Stomach (tissue), 9 donors: ENCODE data around the gene CREB5. TPM values are rescaled to one million over a fixed set of nuclear protein-coding genes. Genes with fewer than 3 reads are reported as not detected.

Source experiments
- DNase-seq, 2 donors: peaks; one replicate each; pipeline versions ENCODE4 v3.0.0 to v3.0.0-alpha.2; 2013 to 2019
- H3K27ac ChIP-seq, 5 donors: fragments of 200-600 bp in 4 of 5; sonication (generic) in 4 of 5; one replicate each; pipeline ENCODE4 v1.5.1; 2013 to 2019; ENCODE audit warnings: mild to moderate bottlenecking in 1 of 5, moderate library complexity in 1 of 5
- H3K27me3 ChIP-seq, 3 donors: fragments of 200-600 bp; sonication (generic); one replicate each; pipeline ENCODE4 v1.5.1; 2017 to 2019; ENCODE audit warnings: mixed run types in 1 of 3
- H3K36me3 ChIP-seq, 4 donors: fragments of 200-600 bp; sonication (generic); 1 replicate in 3 of 4; 2 replicates in 1 of 4; pipeline ENCODE4 v1.5.1; 2016 to 2019
- H3K4me1 ChIP-seq, 4 donors: fragments of 200-600 bp; sonication (generic); one replicate each; pipeline ENCODE4 v1.5.1; 2016 to 2019
- H3K4me3 ChIP-seq, 4 donors: fragments of 200-600 bp; sonication (generic) in 3 of 4; one replicate each; pipeline ENCODE4 v1.5.1; 2016 to 2019; ENCODE audit warnings: mild to moderate bottlenecking in 1 of 4
- H3K9me3 ChIP-seq, 4 donors: fragments of 200-600 bp; sonication (generic); one replicate each; pipeline ENCODE4 v1.5.1; 2016 to 2019
- CTCF ChIP-seq, 7 experiments: fragments of 450-650 bp in 4 of 7; fragments of 200-600 bp in 3 of 7; sonication (generic) in 3 of 7; IDR thresholded peaks; one replicate each; pipeline ENCODE4 v1.5.1; 2016 to 2019; ENCODE audit warnings: antibody characterized with exemption in 7 of 7, control low read depth in 2 of 7, mild to moderate bottlenecking in 1 of 7
- EP300 ChIP-seq: sonication (generic); formaldehyde crosslinking; IDR thresholded peaks from one replicate; pipeline ENCODE4 v1.6.1; 2017; ENCODE audit warnings: antibody characterized with exemption
- POLR2A ChIP-seq, 4 donors: fragments of 450-650 bp; IDR thresholded peaks; one replicate each; pipeline ENCODE4 v1.6.1; 2016; ENCODE audit warnings: antibody characterized with exemption in 4 of 4, control low read depth in 2 of 4, mild to moderate bottlenecking in 1 of 4, moderate library complexity in 1 of 4
- POLR2AphosphoS5 ChIP-seq, 3 donors: sonication (generic); formaldehyde crosslinking; IDR thresholded peaks; one replicate each; pipeline ENCODE4 v1.6.1; 2016; ENCODE audit warnings: antibody characterized with exemption in 3 of 3
- WGBS, 5 donors: extraction: QIAGEN DNeasy Blood & Tissue Kit in 3 of 5; methylation state at CpG; one replicate each; pipeline versions ENCODE4 v1.1.5 to v1.1.7; 2013 to 2018; 5-methylcytosine and 5-hydroxymethylcytosine counted together
- intact Hi-C: fragments of 100-400 bp; cut with DNase I; formaldehyde crosslinking; loops from one replicate; pipeline ENCODE4 v1.15.1; 2023; ENCODE audit warnings: low total_unique reads
- polyA plus RNA-seq, 3 donors: library from polyadenylated mRNA; stranded (reverse); fragments of 200-250 nt; gene quantifications; one replicate each; pipeline ENCODE4 v1.2.3, GENCODE V29; 2013
- total RNA-seq, 5 donors: library from RNA; depleted of rRNA; stranded (reverse); fragments of >200 nt; gene quantifications; one replicate each; pipeline versions ENCODE4 v1.1.0 to v1.2.3, GENCODE V29; 2014 to 2016
- donor health status: healthy with polysubstance abuse.
- donor health status: Bipolar disorder and iron deficiency.
- donor health status: healthy.

CREB5 gene
- total and polyA plus RNA-seq, 8 donors: 0.68 to 30.3 (median 1.5) TPM; not detected in 1

GRCh38 chr7:28369523-28369922, 42.8 kb upstream of the CREB5 start:
- intact Hi-C loops: no loop called here

GRCh38 chr7:28371846-28372245, 40.5 kb upstream of the CREB5 start:
- intact Hi-C loops: no loop called here
- Histone ChIP-seq H3K27ac (no peak overlapping the region), H3K9me3 (no peaks in the 10 kb centered on the region), H3K4me3 (no peak overlapping the region), H3K27me3 (no peaks in the 10 kb centered on the region), H3K36me3 (no peaks in the 10 kb centered on the region), H3K4me1 (no peaks in the 10 kb centered on the region)
- no peak for DNase-seq
- TF ChIP-seq EP300: no peak
- no peak for TF ChIP-seq POLR2A (IDR thresholded peaks at IDR 0.05)
- no peak for TF ChIP-seq POLR2AphosphoS5 (IDR thresholded peaks at IDR 0.05)
- no peak for TF ChIP-seq CTCF (IDR thresholded peaks at IDR 0.05)
- 58 to 78% (median 74%) methylated on average over 7 of the region's 7 CpGs for WGBS, 5 donors

More at GRCh38 chr7:28369523-28369922, 42.8 kb upstream of the CREB5 start:
- H3K4me1 ChIP-seq: no peaks in the 10 kb centered on the region
- WGBS, 5 donors: 61 to 71% (median 63%) methylated on average over 4 of the region's 4 CpGs
- peaks cover 0 to 2% (median 0%) of the 10 kb centered on the region in 4 donors for H3K9me3 ChIP-seq
- no peak overlapping the region for H3K27ac ChIP-seq
- H3K4me3 ChIP-seq: no peak overlapping the region
- DNase-seq: no peak
- no peaks in the 10 kb centered on the region for H3K36me3 ChIP-seq
- TF ChIP-seq CTCF (IDR thresholded peaks at IDR 0.05) (no peak), POLR2AphosphoS5 (IDR thresholded peaks at IDR 0.05) (no peak), EP300 (no peak), POLR2A (IDR thresholded peaks at IDR 0.05) (no peak)
- no peaks in the 10 kb centered on the region for H3K27me3 ChIP-seq

- no peak for DNase-seq
- 85 to 91% (median 89%) methylated on average over 3 of the region's 3 CpGs for WGBS, 5 donors
- H3K27ac ChIP-seq: no peak overlapping the region
- H3K27me3 ChIP-seq: no peaks in the 10 kb centered on the region
- intact Hi-C loops: no loop called here
- H3K36me3 ChIP-seq: no peaks in the 10 kb centered on the region
- no peak overlapping the region for H3K4me3 ChIP-seq
- no peaks in the 10 kb centered on the region for H3K4me1 ChIP-seq
- H3K9me3 ChIP-seq: no peaks in the 10 kb centered on the region
- TF ChIP-seq CTCF (IDR thresholded peaks at IDR 0.05) (no peak), EP300 (no peak)
These were observed 38.3 kb upstream of the CREB5 start for GRCh38 chr7:28373990-28374389.

- WGBS, 5 donors: 50 to 83% (median 76%) methylated on average over 1 of the region's 1 CpG
- intact Hi-C loops: no loop called here
- Histone ChIP-seq H3K4me1 (no peaks in the 10 kb centered on the region), H3K36me3 (no peaks in the 10 kb centered on the region), H3K27ac (no peak overlapping the region), H3K9me3 (no peaks in the 10 kb centered on the region), H3K27me3 (no peaks in the 10 kb centered on the region), H3K4me3 (no peak overlapping the region)
- DNase-seq: no peak
- TF ChIP-seq CTCF (IDR thresholded peaks at IDR 0.05): no peak
- TF ChIP-seq POLR2A (IDR thresholded peaks at IDR 0.05): no peak
- no peak for TF ChIP-seq EP300
- TF ChIP-seq POLR2AphosphoS5 (IDR thresholded peaks at IDR 0.05): no peak
These were observed 36.6 kb upstream of the CREB5 start for GRCh38 chr7:28375729-28376128.
